Activated CD4-positive, alpha-beta T cell treated with anti-CD3 and anti-CD28 coated beads, Interleukin-2, amount 50 U/mL, for 48 hours (primary cell): ENCODE data around the gene TAS2R46.
"Not testable (repeated sequence)": the region's sequence is repeated elsewhere in the genome, so short reads cannot be mapped to it uniquely, and the experiment has no call there.

Experiments used
- DNase-seq, 2 experiments: peaks; one replicate each; pipeline ENCODE4 v3.0.0-alpha.2; 2020

The TAS2R46 gene

GRCh38 chr12:11062194-11062593 lies at the start of gene TAS2R46:
Gene TAS2R46, minus strand, starts transcription at chr12:11062294. Its CDS starts 0 bp downstream, at chr12:11062294.
- not testable (repeated sequence) for DNase-seq

GRCh38 chr12:11111213-11111612 lies 49.1 kb upstream of the TAS2R46 start:
- DNase-seq: not testable (repeated sequence)

- no peak for DNase-seq
These were observed 46.8 kb upstream of the TAS2R46 start for GRCh38 chr12:11108862-11109261.

- no peak for DNase-seq
These were observed 45.6 kb upstream of the TAS2R46 start for GRCh38 chr12:11107719-11108118.

GRCh38 chr12:11106288-11106687 lies 44.2 kb upstream of the TAS2R46 start:
- DNase-seq: no peak

- no peak for DNase-seq
These were observed 43.5 kb upstream of the TAS2R46 start for GRCh38 chr12:11105546-11105945.

- not testable (repeated sequence) for DNase-seq
These were observed 32.8 kb upstream of the TAS2R46 start for GRCh38 chr12:11094910-11095309.

GRCh38 chr12:11092128-11092527 lies 30.0 kb upstream of the TAS2R46 start, which contains the start of gene TAS2R43:
Gene TAS2R43, minus strand, starts transcription at chr12:11092313. Its CDS starts 84 bp downstream, at chr12:11092229.
- DNase-seq: no peak

- DNase-seq: no peak
These were observed 27.2 kb upstream of the TAS2R46 start for GRCh38 chr12:11089246-11089645.

- DNase-seq: peak; percentile 9 to 22
These were observed 23.3 kb upstream of the TAS2R46 start for GRCh38 chr12:11085419-11085818.

GRCh38 chr12:11081987-11082386 lies 19.9 kb upstream of the TAS2R46 start:
- DNase-seq: no peak

GRCh38 chr12:11078246-11078645 lies 16.2 kb upstream of the TAS2R46 start:
- no peak for DNase-seq

GRCh38 chr12:11075642-11076041 lies 13.5 kb upstream of the TAS2R46 start:
- DNase-seq: no peak

- no peak for DNase-seq
These were observed 9.3 kb upstream of the TAS2R46 start for GRCh38 chr12:11071414-11071813.

- no peak for DNase-seq
These were observed 8.9 kb upstream of the TAS2R46 start for GRCh38 chr12:11070999-11071398.

GRCh38 chr12:11069854-11070365 lies 7.8 kb upstream of the TAS2R46 start:
- no peak for DNase-seq

GRCh38 chr12:11067514-11067913 lies 5.4 kb upstream of the TAS2R46 start:
- DNase-seq: no peak

- DNase-seq: no peak
These were observed 2.3 kb downstream of the TAS2R46 start for GRCh38 chr12:11059784-11060183.

GRCh38 chr12:11059041-11059440 lies 3.1 kb downstream of the TAS2R46 start:
- no peak for DNase-seq

GRCh38 chr12:11055306-11055705 lies 6.8 kb downstream of the TAS2R46 start:
- DNase-seq: no peak

GRCh38 chr12:11049806-11050531 lies 12.1 kb downstream of the TAS2R46 start:
- not testable (repeated sequence) for DNase-seq

GRCh38 chr12:11041366-11041765 lies 20.7 kb downstream of the TAS2R46 start:
- DNase-seq: not testable (repeated sequence)

GRCh38 chr12:11040162-11040561 lies 21.9 kb downstream of the TAS2R46 start:
- no peak for DNase-seq

- no peak for DNase-seq
These were observed 22.9 kb downstream of the TAS2R46 start for GRCh38 chr12:11039171-11039570.

- DNase-seq: not testable (repeated sequence)
These were observed 28.1 kb downstream of the TAS2R46 start for GRCh38 chr12:11033959-11034358.
